DMS53 treated with DMSO at 0.1 percent for 48 hours (cell line): ENCODE measurements around the gene DOK6.
A peak's percentile ranks its signal among the peaks of the same experiment; 100 is the strongest.

Source experiments
- DNase-seq: peaks from one replicate; lab custom pipeline; 2025; ENCODE audit not compliant: unreplicated experiment; lab: John Stamatoyannopoulos, UW

Gene DOK6

GRCh38 chr18:69734536-69734935 lies 333.8 kb downstream of the DOK6 start:
- no peak for DNase-seq

- DNase-seq = no peak
These were observed 336.0 kb downstream of the DOK6 start for GRCh38 chr18:69736730-69737129.

- no peak for DNase-seq
These were observed 337.2 kb downstream of the DOK6 start for GRCh38 chr18:69737851-69738250.

- no peak for DNase-seq
These were observed 346.7 kb downstream of the DOK6 start for GRCh38 chr18:69747388-69747787.

GRCh38 chr18:69752737-69753380 lies 352.2 kb downstream of the DOK6 start:
- DNase-seq = peak; percentile 78

- DNase-seq = no peak
These were observed 353.4 kb downstream of the DOK6 start for GRCh38 chr18:69754108-69754507.

- DNase-seq = no peak
These were observed 354.4 kb downstream of the DOK6 start for GRCh38 chr18:69755041-69755440.

- DNase-seq = no peak
These were observed 355.3 kb downstream of the DOK6 start for GRCh38 chr18:69755856-69756496.

GRCh38 chr18:69757733-69758132 lies 357.0 kb downstream of the DOK6 start:
- DNase-seq = peak; percentile 24

GRCh38 chr18:69758458-69758857 lies 357.8 kb downstream of the DOK6 start:
- no peak for DNase-seq

- no peak for DNase-seq
These were observed 358.4 kb downstream of the DOK6 start for GRCh38 chr18:69759046-69759445.

GRCh38 chr18:69763002-69763401 lies 362.3 kb downstream of the DOK6 start:
- no peak for DNase-seq

- no peak for DNase-seq
These were observed 363.1 kb downstream of the DOK6 start for GRCh38 chr18:69763821-69764220.

- DNase-seq = peak; percentile 67
These were observed 369.6 kb downstream of the DOK6 start for GRCh38 chr18:69770238-69770637.

GRCh38 chr18:69774831-69775230 lies 374.1 kb downstream of the DOK6 start:
- DNase-seq = no peak

GRCh38 chr18:69777248-69777647 lies 376.6 kb downstream of the DOK6 start:
- no peak for DNase-seq

- DNase-seq = no peak
These were observed 378.0 kb downstream of the DOK6 start for GRCh38 chr18:69778680-69779079.

- DNase-seq = no peak
These were observed 380.2 kb downstream of the DOK6 start for GRCh38 chr18:69780851-69781250.

GRCh38 chr18:69784815-69785214 lies 384.1 kb downstream of the DOK6 start:
- no peak for DNase-seq

- no peak for DNase-seq
These were observed 384.8 kb downstream of the DOK6 start for GRCh38 chr18:69785466-69785865.

- DNase-seq = no peak
These were observed 385.7 kb downstream of the DOK6 start for GRCh38 chr18:69786427-69786826.

GRCh38 chr18:69787825-69788547 lies 387.3 kb downstream of the DOK6 start:
- DNase-seq = no peak
